Measurements from ENCODE around the gene OSBPL5.

- TF ChIP-seq CTCF (IDR thresholded peaks at IDR 0.05): no peak
- no peak for TF ChIP-seq ZFX (IDR thresholded peaks at IDR 0.05; ENCODE audit: borderline replicate concordance)
Measured at GRCh38 chr11:3149852-3150188, 15.3 kb downstream of the OSBPL5 start.
